Measurements from ENCODE around the gene SLC27A5.
"Not testable (repeated sequence)": the region's sequence is repeated elsewhere in the genome, so short reads cannot be mapped to it uniquely, and the experiment has no call there.

SLC27A5 gene

DNA sequence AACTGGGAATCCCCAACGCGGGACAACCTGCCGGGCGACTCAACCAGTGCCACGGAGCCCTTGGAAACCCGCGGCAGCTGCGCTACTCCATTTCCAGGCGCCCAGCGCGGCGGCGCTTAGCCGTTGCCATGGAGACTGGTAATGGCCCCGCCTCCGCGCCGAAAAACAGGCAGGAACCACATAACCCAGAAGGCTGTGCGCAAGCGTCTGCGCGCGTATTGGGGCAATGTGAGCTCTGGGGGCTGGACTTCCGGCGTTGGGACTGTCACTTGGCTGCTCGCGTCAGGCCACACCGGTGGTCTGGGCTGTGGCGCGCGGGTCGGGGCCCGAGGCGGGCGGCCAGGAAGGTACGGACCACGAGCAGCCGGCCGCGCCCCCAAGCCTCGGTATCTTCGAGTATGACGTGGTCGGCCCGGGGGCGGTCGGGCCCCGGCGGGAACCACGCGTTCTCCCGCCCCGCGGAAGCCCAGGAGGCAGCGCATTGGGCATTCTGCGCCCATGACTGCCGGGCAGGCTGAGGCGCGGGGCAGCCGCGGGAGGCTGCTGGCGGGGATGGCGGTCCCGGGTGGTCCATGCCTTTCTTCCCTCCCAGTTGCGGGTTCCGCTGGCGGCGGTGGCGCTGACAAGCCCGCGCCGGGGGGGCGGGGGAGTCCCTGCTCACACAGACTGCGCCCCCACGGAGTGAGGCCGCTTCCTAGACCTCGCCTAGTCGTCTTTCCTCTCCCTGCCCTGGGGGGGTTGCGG, 60.3 kb downstream of the SLC27A5 start, which contains the start of gene ZNF324B (continued):
- TF ChIP-seq, protein P1, sequence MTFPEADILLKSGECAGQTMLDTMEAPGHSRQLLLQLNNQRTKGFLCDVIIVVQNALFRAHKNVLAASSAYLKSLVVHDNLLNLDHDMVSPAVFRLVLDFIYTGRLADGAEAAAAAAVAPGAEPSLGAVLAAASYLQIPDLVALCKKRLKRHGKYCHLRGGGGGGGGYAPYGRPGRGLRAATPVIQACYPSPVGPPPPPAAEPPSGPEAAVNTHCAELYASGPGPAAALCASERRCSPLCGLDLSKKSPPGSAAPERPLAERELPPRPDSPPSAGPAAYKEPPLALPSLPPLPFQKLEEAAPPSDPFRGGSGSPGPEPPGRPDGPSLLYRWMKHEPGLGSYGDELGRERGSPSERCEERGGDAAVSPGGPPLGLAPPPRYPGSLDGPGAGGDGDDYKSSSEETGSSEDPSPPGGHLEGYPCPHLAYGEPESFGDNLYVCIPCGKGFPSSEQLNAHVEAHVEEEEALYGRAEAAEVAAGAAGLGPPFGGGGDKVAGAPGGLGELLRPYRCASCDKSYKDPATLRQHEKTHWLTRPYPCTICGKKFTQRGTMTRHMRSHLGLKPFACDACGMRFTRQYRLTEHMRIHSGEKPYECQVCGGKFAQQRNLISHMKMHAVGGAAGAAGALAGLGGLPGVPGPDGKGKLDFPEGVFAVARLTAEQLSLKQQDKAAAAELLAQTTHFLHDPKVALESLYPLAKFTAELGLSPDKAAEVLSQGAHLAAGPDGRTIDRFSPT (tag by site-specific recombination; IDR thresholded peaks at IDR 0.05), result peak; percentile 51
- TF ChIP-seq ZNF146 (tag by site-specific recombination; IDR thresholded peaks at IDR 0.05) (no peak), GLIS1 (tag by site-specific recombination; IDR thresholded peaks at IDR 0.05) (peak; percentile 96), YY2 (tag by site-specific recombination; IDR thresholded peaks at IDR 0.05) (peak; percentile 61; the same call in 1 of the 2 replicates), ZBTB21 (tag by site-specific recombination; IDR thresholded peaks at IDR 0.05) (no peak), ZNF292 (tag by site-specific recombination; IDR thresholded peaks at IDR 0.05; ENCODE audit: borderline replicate concordance, low read depth) (no peak)
- TF ChIP-seq, protein P2, sequence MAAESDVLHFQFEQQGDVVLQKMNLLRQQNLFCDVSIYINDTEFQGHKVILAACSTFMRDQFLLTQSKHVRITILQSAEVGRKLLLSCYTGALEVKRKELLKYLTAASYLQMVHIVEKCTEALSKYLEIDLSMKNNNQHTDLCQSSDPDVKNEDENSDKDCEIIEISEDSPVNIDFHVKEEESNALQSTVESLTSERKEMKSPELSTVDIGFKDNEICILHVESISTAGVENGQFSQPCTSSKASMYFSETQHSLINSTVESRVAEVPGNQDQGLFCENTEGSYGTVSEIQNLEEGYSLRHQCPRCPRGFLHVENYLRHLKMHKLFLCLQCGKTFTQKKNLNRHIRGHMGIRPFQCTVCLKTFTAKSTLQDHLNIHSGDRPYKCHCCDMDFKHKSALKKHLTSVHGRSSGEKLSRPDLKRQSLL (tag by site-specific recombination; IDR thresholded peaks at IDR 0.05), result no peak

GRCh38 chr19:58450856-58451357, 60.9 kb downstream of the SLC27A5 start:
- CTCF ChIA-PET, result interaction anchor here (0.7 to 1.8 kb wide), 4 partner anchors 15 to 68 kb away, joined by 3 to 6 read pairs (median 4); partner anchors contain the start of gene ZBTB45
- Histone ChIP-seq H3K27ac (ENCODE audit: extremely low read depth, low read depth, low read length) (no peak overlapping the region), H3K9me3 (ENCODE audit: control insufficient read depth, insufficient read depth, low read depth, low read length) (no peaks in the 10 kb centered on the region), H3K4me3 (ENCODE audit: low read depth, low read length) (peak overlapping the region; percentile 93), H3K4me1 (ENCODE audit: control insufficient read depth, insufficient read depth, low read length) (peaks cover 7% of the 10 kb centered on the region; the same call in 1 of the 2 replicates), H3K36me3 (ENCODE audit: control insufficient read depth in 2 of 2, insufficient read depth in 1 of 2, low read length in 2 of 2) (peaks cover 3 to 16% of the 10 kb centered on the region in 2 experiments; a peak in 2 of 3 replicates)
- TF ChIP-seq HOXD13 (CRISPR knock-in tag; IDR thresholded peaks at IDR 0.05; ENCODE audit: borderline replicate concordance) (no peak), ZNF366 (tag by site-specific recombination; conservative IDR thresholded peaks at IDR 0.05) (peak; percentile 52; the same call in 1 of the 2 replicates), ZNF174 (tag by site-specific recombination; IDR thresholded peaks at IDR 0.05) (no peak), ZNF768 (tag by site-specific recombination; IDR thresholded peaks at IDR 0.05) (peak; percentile 4; the same call in 1 of the 2 replicates), ZNF623 (tag by site-specific recombination; IDR thresholded peaks at IDR 0.05) (no peak), ZBTB17 (tag by site-specific recombination; IDR thresholded peaks at IDR 0.05) (peak; percentile 64; the same call in 1 of the 2 replicates)
- POLR2A ChIA-PET, result interaction anchor here (0.6 to 2.5 kb wide), 21 partner anchors 8 to 124 kb away, joined by 3 to 23 read pairs (median 4); partner anchors contain the start of genes TRIM28, ZBTB45, ZNF497 and ZNF584

DNA sequence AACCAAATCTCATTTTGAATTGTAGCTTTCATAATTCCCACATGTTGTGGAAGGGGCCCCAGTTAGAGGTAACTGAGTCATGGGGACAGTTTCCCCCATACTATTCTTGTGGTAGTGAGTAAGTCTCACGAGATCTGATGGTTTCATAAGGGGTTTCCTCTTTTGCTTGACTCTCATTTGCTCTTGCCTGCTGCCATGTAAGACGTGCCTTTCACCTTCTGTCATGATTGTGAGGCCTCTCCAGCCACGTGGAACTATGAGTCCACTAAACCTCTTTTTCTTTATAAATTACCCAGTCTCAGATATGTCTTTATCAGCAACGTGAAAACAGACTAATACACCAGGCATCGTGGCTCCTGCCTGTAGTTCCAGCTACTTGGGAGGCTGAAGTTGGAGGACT, 61.8 kb downstream of the SLC27A5 start:
- not testable (repeated sequence) for H3K9me3 ChIP-seq (ENCODE audit: control insufficient read depth, insufficient read depth, low read depth, low read length); H3K4me1 ChIP-seq (ENCODE audit: control insufficient read depth, insufficient read depth, low read length); H3K27ac ChIP-seq (ENCODE audit: extremely low read depth, low read depth, low read length); H3K4me3 ChIP-seq (ENCODE audit: low read depth, low read length)
- CTCF ChIA-PET, result interaction anchor here (0.7 to 1.8 kb wide), 3 partner anchors 14 to 69 kb away, joined by 3 to 6 read pairs (median 4); partner anchors contain the start of gene ZBTB45
- POLR2A ChIA-PET, result interaction anchor here (2.0 to 2.5 kb wide), 2 partner anchors 25 to 42 kb away, joined by 9 to 23 read pairs; partner anchors contain the start of gene ZNF584
- H3K36me3 ChIP-seq (ENCODE audit: control insufficient read depth in 2 of 2, insufficient read depth in 1 of 2, low read length in 2 of 2), result peaks cover 3 to 15% of the 10 kb centered on the region in 2 experiments; a peak in 2 of 3 replicates

- H3K27ac ChIP-seq (ENCODE audit: extremely low read depth, low read depth, low read length); H3K36me3 ChIP-seq (ENCODE audit: control insufficient read depth in 2 of 2, insufficient read depth in 1 of 2, low read length in 2 of 2); POLR2A ChIA-PET; CTCF ChIA-PET; H3K4me1 ChIP-seq (ENCODE audit: control insufficient read depth, insufficient read depth, low read length); H3K9me3 ChIP-seq (ENCODE audit: control insufficient read depth, insufficient read depth, low read depth, low read length); H3K4me3 ChIP-seq (ENCODE audit: low read depth, low read length): not testable (repeated sequence)
- peak; percentile 83 for TF ChIP-seq SETDB1 (IDR thresholded peaks at IDR 0.05; ENCODE audit: insufficient read length, low read length)
- peak; percentile 30; the same call in 1 of the 2 replicates for TF ChIP-seq ZNF549 (tag by site-specific recombination; IDR thresholded peaks at IDR 0.05)
- TF ChIP-seq ZNF585B (tag by site-specific recombination; IDR thresholded peaks at IDR 0.05), result peak; percentile 98
Observed at GRCh38 chr19:58448860-58449259, 62.9 kb downstream of the SLC27A5 start.
